Chondrocyte (in vitro differentiated cells): Measurements from ENCODE around the gene DCAF17. TPM values are rescaled to one million over a fixed set of nuclear protein-coding genes. Genes with fewer than 3 reads are reported as not detected.
A peak's percentile ranks its signal among the peaks of the same experiment; 100 is the strongest.
"Not testable (repeated sequence)": the region's sequence is repeated elsewhere in the genome, so short reads cannot be mapped to it uniquely, and the experiment has no call there.

Source experiments
- DNase-seq: peaks from one replicate; pipeline ENCODE4 v3.0.0; 2021; ENCODE audit warnings: mixed read lengths, low spot score
- H3K27ac Mint-ChIP-seq: one replicate; pipeline ENCODE4 v1.8.0; 2021; ENCODE audit warnings: mild to moderate bottlenecking, moderate library complexity, mixed read lengths; ENCODE audit not compliant: unreplicated experiment
- H3K27me3 Mint-ChIP-seq: 2 replicates; pipeline ENCODE4 v1.8.0; 2021; ENCODE audit warnings: low read depth, mixed read lengths
- H3K36me3 Mint-ChIP-seq: 2 replicates; pipeline ENCODE4 v1.8.0; 2021; ENCODE audit warnings: low read depth, mixed read lengths
- H3K4me1 Mint-ChIP-seq: 2 replicates; pipeline ENCODE4 v1.8.0; 2021; ENCODE audit warnings: low read depth, mild to moderate bottlenecking, mixed read lengths
- H3K4me3 Mint-ChIP-seq: one replicate; pipeline ENCODE4 v1.8.0; 2021; ENCODE audit warnings: mild to moderate bottlenecking, moderate library complexity, mixed read lengths; ENCODE audit not compliant: unreplicated experiment
- H3K9me3 Mint-ChIP-seq: 2 replicates; pipeline ENCODE4 v1.8.0; 2021; ENCODE audit warnings: low read depth, mixed read lengths
- CTCF ChIP-seq: fragments of 200-600 bp; sonication (generic); IDR thresholded peaks from 2 replicates; pipeline ENCODE4 v1.5.0; 2021; ENCODE audit warnings: antibody characterized with exemption, mild to moderate bottlenecking, moderate library complexity
- total RNA-seq: library from RNA; stranded (reverse); gene quantifications from 3 replicates; pipeline ENCODE4 v1.2.1, GENCODE V29; 2021

The DCAF17 gene
- total RNA-seq, 1 donor from 2014 or later = 18.3 TPM

- Mint-ChIP-seq H3K9me3 (peaks cover 10% of the 10 kb centered on the region), H3K27me3 (no peaks in the 10 kb centered on the region), H3K4me1 (no peaks in the 10 kb centered on the region), H3K4me3 (no peak overlapping the region), H3K36me3 (peaks cover 2% of the 10 kb centered on the region), H3K27ac (no peak overlapping the region)
- no peak for TF ChIP-seq CTCF
- no peak for DNase-seq
Measured at GRCh38 chr2:171492664-171493063, 58.6 kb downstream of the DCAF17 start.

GRCh38 chr2:171497664-171498063, 63.6 kb downstream of the DCAF17 start:
- not testable (repeated sequence) for H3K4me3 Mint-ChIP-seq, H3K27ac Mint-ChIP-seq, DNase-seq

GRCh38 chr2:171505374-171505773, 71.3 kb downstream of the DCAF17 start:
- peaks cover 7% of the 10 kb centered on the region for H3K4me1 Mint-ChIP-seq
- no peak overlapping the region for H3K4me3 Mint-ChIP-seq
- H3K9me3 Mint-ChIP-seq = peaks cover 9% of the 10 kb centered on the region
- no peaks in the 10 kb centered on the region for H3K36me3 Mint-ChIP-seq
- H3K27ac Mint-ChIP-seq = peak overlapping the region; percentile 71
- no peak for DNase-seq
- H3K27me3 Mint-ChIP-seq = no peaks in the 10 kb centered on the region
- no peak for TF ChIP-seq CTCF

More at GRCh38 chr2:171497664-171498063, 63.6 kb downstream of the DCAF17 start:
- H3K9me3 Mint-ChIP-seq, H3K27me3 Mint-ChIP-seq, H3K36me3 Mint-ChIP-seq, H3K4me1 Mint-ChIP-seq: not testable (repeated sequence)

GRCh38 chr2:171509945-171510731, 76.1 kb downstream of the DCAF17 start:
- H3K4me1 Mint-ChIP-seq = peaks cover 5% of the 10 kb centered on the region
- no peak overlapping the region for H3K27ac Mint-ChIP-seq
- DNase-seq = no peak
- H3K36me3 Mint-ChIP-seq = no peaks in the 10 kb centered on the region
- no peaks in the 10 kb centered on the region for H3K27me3 Mint-ChIP-seq
- H3K4me3 Mint-ChIP-seq = no peak overlapping the region
- no peak for TF ChIP-seq CTCF
- H3K9me3 Mint-ChIP-seq = peaks cover 4% of the 10 kb centered on the region

GRCh38 chr2:171512014-171512413, 78.0 kb downstream of the DCAF17 start:
- H3K27me3 Mint-ChIP-seq = no peaks in the 10 kb centered on the region
- no peaks in the 10 kb centered on the region for H3K36me3 Mint-ChIP-seq
- H3K9me3 Mint-ChIP-seq = no peaks in the 10 kb centered on the region
- H3K4me1 Mint-ChIP-seq = peaks cover 3% of the 10 kb centered on the region
- TF ChIP-seq CTCF = no peak
- no peak overlapping the region for H3K4me3 Mint-ChIP-seq
- no peak overlapping the region for H3K27ac Mint-ChIP-seq
- DNase-seq = no peak

- H3K27me3 Mint-ChIP-seq = no peaks in the 10 kb centered on the region
- no peak overlapping the region for H3K4me3 Mint-ChIP-seq
- no peak for DNase-seq
- H3K9me3 Mint-ChIP-seq = no peaks in the 10 kb centered on the region
- H3K27ac Mint-ChIP-seq = no peak overlapping the region
- H3K4me1 Mint-ChIP-seq = peaks cover 3% of the 10 kb centered on the region
- TF ChIP-seq CTCF = no peak
- H3K36me3 Mint-ChIP-seq = no peaks in the 10 kb centered on the region
Measured at GRCh38 chr2:171512683-171513195, 78.7 kb downstream of the DCAF17 start.
